Right lobe of liver (tissue), 4 donors: ENCODE data around the gene AKR1B1.

Experiments used
- CTCF ChIP-seq, 4 donors: fragments of 200-600 bp in 3 of 4; fragments of 450-650 bp in 1 of 4; IDR thresholded peaks; one replicate each; pipeline versions ENCODE4 v1.5.1 to v1.8.0; 2016 to 2022; ENCODE audit warnings: antibody characterized with exemption in 4 of 4, mild to moderate bottlenecking in 2 of 4
- POLR2A ChIP-seq: fragments of 450-650 bp; IDR thresholded peaks from one replicate; pipeline ENCODE4 v1.6.1; 2017; ENCODE audit warnings: antibody characterized with exemption, mild to moderate bottlenecking
- donor health status: DM: no; HTN: no; CAD: no.
- donor health status: DM: no; HTN: no; CAD: no.
- donor health status: DM: no; HTN: yes; CAD: no.

DNA sequence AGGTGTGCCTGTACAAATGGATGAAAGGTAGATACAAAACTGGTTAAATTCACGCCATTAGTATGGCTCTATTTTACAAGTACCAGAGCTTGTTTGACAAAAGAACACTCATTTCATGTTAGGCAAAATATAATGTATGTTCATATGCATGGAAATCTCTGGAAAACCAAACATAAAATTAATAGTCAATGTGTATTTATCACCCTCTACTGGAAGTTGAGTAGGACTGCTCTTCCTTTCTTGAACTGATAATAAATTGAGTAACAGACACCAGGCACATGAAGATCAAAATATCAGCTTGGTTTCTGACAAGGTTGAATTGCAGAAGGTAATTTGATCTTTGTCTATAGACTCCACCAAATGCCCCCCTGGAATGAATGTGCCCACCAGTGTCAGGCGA is 19.8 kb upstream of the AKR1B1 start:
- TF ChIP-seq POLR2A (no peak), CTCF (IDR thresholded peaks at IDR 0.05) (no peak)
